ENCODE measurements around the gene NFIB. TPM values are rescaled to one million over a fixed set of nuclear protein-coding genes. Genes with fewer than 3 reads are reported as not detected.

The NFIB gene
- polyA plus RNA-seq, 1 experiment = 0.47 TPM

DNA sequence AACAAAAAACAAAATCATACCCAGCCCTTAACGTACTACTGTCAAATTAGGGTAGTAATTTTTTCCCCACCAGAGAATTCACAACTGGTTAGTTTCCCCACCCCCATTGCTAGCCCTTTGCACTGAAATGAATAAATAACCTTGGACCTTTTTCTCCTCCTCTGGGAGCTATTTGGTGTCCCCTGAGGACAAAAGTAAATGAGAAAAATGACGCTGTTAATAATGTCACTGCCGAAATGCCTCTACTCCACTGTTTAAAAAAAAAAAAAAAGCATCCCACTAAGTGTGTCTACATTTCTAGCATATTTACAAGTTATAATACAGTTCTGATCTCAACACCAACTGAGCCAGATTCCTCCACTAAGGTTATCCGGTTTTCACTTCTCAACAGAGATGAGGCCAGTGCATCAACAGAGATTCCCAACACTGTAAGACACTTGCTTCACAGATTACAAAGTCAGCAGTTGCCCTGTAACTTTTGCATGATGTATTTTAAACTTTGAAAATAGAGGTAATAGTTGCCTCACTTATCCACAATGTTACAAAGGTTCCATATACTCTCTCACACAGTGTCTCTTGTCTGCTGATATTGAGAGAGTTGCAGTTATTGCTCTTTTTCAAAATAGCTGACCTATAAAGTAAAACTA, 5.1 kb upstream of the NFIB start:
- TF ChIP-seq, protein P1, sequence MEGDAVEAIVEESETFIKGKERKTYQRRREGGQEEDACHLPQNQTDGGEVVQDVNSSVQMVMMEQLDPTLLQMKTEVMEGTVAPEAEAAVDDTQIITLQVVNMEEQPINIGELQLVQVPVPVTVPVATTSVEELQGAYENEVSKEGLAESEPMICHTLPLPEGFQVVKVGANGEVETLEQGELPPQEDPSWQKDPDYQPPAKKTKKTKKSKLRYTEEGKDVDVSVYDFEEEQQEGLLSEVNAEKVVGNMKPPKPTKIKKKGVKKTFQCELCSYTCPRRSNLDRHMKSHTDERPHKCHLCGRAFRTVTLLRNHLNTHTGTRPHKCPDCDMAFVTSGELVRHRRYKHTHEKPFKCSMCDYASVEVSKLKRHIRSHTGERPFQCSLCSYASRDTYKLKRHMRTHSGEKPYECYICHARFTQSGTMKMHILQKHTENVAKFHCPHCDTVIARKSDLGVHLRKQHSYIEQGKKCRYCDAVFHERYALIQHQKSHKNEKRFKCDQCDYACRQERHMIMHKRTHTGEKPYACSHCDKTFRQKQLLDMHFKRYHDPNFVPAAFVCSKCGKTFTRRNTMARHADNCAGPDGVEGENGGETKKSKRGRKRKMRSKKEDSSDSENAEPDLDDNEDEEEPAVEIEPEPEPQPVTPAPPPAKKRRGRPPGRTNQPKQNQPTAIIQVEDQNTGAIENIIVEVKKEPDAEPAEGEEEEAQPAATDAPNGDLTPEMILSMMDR (IDR thresholded peaks at IDR 0.05; ENCODE audit: insufficient read depth, low read depth, low read length) = no peak
- no peak for DNase-seq (ENCODE audit: low read depth)
- ChIA-PET POLR2A (no interaction called here), CTCF (no interaction called here)
- H3K27me3 ChIP-seq (ENCODE audit: control insufficient read depth, insufficient read depth, low read length) = peaks cover 12% of the 10 kb centered on the region
- H3K36me3 ChIP-seq (ENCODE audit: control insufficient read depth, insufficient read depth, low read length) = no peaks in the 10 kb centered on the region
- H3K4me3 ChIP-seq (ENCODE audit: low read depth, low read length) = no peak overlapping the region

DNA sequence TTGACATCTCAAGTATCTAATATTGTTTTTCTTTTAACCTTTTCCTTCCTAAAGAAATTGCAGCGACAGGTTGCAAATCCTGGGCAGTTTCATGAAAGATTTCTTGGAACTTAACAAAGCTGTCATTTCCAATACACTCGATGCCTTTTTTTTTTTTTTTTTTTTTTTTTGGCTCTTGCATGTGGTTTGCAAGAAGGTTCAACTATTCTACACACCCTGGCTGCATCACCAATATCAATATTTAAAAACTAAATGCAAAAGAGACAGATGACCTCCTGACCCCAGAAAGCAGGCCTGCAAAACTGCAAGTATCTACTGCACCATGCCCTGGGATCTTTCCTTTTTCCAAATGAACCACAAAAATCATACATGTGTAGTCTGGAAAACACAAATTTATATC, 4.4 kb upstream of the NFIB start:
- ChIA-PET CTCF (no interaction called here), POLR2A (no interaction called here)
- TF ChIP-seq, protein P1 (IDR thresholded peaks at IDR 0.05; ENCODE audit: insufficient read depth, low read depth, low read length) = no peak
- H3K27me3 ChIP-seq (ENCODE audit: control insufficient read depth, insufficient read depth, low read length) = peaks cover 14% of the 10 kb centered on the region
- no peak for DNase-seq (ENCODE audit: low read depth)
- H3K36me3 ChIP-seq (ENCODE audit: control insufficient read depth, insufficient read depth, low read length) = no peaks in the 10 kb centered on the region
- H3K4me3 ChIP-seq (ENCODE audit: low read depth, low read length) = no peak overlapping the region

DNA sequence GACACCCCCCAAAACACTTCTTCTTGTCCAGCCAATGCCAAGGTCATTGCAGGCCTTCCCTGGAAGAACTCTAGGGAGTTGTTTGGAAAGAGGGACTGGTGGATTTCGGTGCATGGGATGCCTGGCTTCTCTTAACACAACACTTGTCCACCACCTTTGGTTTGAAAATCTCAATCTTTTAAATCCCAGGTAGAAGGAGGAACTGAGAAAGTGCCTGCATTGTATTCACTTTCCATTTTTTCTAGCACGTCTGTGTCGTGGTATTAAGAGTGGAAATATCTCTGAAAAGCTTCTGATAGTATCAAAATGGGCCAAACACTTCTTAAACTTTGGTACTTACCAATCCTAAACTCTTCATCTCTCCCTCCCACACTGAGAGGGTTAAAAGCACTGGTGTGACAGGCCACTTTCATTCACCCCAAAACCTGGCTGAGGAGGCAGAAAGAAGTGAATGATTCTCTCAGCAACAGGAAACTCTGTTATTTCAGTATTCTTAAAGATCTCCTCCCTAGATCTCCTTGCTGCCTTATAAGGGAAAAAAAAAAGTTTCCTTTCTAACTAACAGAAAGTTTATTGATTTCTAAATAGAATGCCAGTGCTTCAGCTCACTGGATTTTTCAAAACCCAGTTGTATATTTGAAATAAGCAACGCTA, 3.9 kb upstream of the NFIB start:
- ChIA-PET POLR2A (no interaction called here), CTCF (no interaction called here)
- Histone ChIP-seq H3K36me3 (ENCODE audit: control insufficient read depth, insufficient read depth, low read length) (no peaks in the 10 kb centered on the region), H3K4me3 (ENCODE audit: low read depth, low read length) (no peak overlapping the region), H3K27me3 (ENCODE audit: control insufficient read depth, insufficient read depth, low read length) (peaks cover 19% of the 10 kb centered on the region)
- TF ChIP-seq, protein P1 (IDR thresholded peaks at IDR 0.05; ENCODE audit: insufficient read depth, low read depth, low read length) = no peak
- no peak for DNase-seq (ENCODE audit: low read depth)

DNA sequence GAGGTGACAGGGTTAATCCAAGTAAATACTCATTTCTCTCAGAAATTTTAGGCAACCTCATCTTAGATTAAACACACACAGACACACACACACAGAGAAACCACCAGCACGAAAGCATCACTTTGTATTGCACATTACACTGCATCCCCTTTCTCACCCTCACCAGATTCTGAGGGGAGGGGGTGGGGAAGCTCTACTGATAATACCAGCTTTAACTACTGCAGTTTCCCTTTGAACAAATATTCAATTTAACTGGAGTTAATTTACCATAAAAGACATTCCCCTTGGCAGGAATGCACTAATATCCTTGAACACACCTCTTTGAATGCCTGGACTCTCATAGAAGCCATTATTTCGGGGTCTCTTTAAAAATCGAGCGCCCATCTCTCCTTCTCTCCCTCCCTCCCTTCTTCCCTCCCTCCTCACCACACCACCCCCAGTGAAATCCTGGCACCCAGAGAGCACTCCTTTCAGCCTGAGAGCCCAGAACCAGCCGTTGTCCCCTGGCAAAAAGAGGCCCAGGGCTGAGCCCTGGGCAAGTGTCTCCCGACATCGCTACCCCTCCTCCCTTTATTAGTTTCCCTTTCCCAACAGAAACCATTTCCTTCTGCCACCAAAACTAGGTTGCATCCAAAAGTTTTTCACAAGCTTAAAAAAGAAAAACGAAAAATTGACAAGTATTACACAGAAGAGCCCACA, 2.8 kb upstream of the NFIB start:
- H3K4me3 ChIP-seq (ENCODE audit: low read depth, low read length) = no peak overlapping the region

More for the DNA sequence above, 2.8 kb upstream of the NFIB start:
- ChIA-PET CTCF (no interaction called here), POLR2A (interaction anchor here (0.6 kb wide), 1 partner anchor 1095 kb away, joined by 4 read pairs; no protein-coding TSS in a partner anchor)
- no peak for DNase-seq (ENCODE audit: low read depth)
- Histone ChIP-seq H3K27me3 (ENCODE audit: control insufficient read depth, insufficient read depth, low read length) (peaks cover 20% of the 10 kb centered on the region), H3K36me3 (ENCODE audit: control insufficient read depth, insufficient read depth, low read length) (no peaks in the 10 kb centered on the region)
- TF ChIP-seq, protein P1 (IDR thresholded peaks at IDR 0.05; ENCODE audit: insufficient read depth, low read depth, low read length) = no peak

Measured in BJ (cell line).